Superior temporal gyrus (tissue), 1 donor: ENCODE measurements around the gene CCDC27.

Experiments used
- DNase-seq: peaks from one replicate; pipeline ENCODE4 v3.0.0-alpha.2; 2016; ENCODE audit errors: extremely low spot score

Gene CCDC27

GRCh38 chr1:3718764-3719163 is 33.5 kb upstream of the CCDC27 start:
- DNase-seq, result no peak

- no peak for DNase-seq
Observed at GRCh38 chr1:3721955-3722465, 30.2 kb upstream of the CCDC27 start.

GRCh38 chr1:3722846-3723245 is 29.4 kb upstream of the CCDC27 start:
- no peak for DNase-seq

GRCh38 chr1:3724416-3725030 is 27.7 kb upstream of the CCDC27 start:
- peak; percentile 91 for DNase-seq

GRCh38 chr1:3725366-3725765 is 26.9 kb upstream of the CCDC27 start:
- no peak for DNase-seq

GRCh38 chr1:3727042-3727824 is 25.0 kb upstream of the CCDC27 start:
- peak; percentile 61 for DNase-seq

GRCh38 chr1:3727825-3728776 is 24.1 kb upstream of the CCDC27 start:
- DNase-seq, result no peak

GRCh38 chr1:3729594-3730542 is 22.4 kb upstream of the CCDC27 start:
- no peak for DNase-seq

- no peak for DNase-seq
Observed at GRCh38 chr1:3730543-3731247, 21.6 kb upstream of the CCDC27 start.

GRCh38 chr1:3731583-3732433 is 20.4 kb upstream of the CCDC27 start:
- no peak for DNase-seq

GRCh38 chr1:3732434-3733093 is 19.7 kb upstream of the CCDC27 start:
- DNase-seq, result no peak

GRCh38 chr1:3733094-3733882 is 19.0 kb upstream of the CCDC27 start:
- no peak for DNase-seq

GRCh38 chr1:3733883-3734589 is 18.2 kb upstream of the CCDC27 start:
- no peak for DNase-seq

GRCh38 chr1:3734602-3735001 is 17.6 kb upstream of the CCDC27 start:
- DNase-seq, result no peak

- no peak for DNase-seq
Observed at GRCh38 chr1:3735027-3735681, 17.1 kb upstream of the CCDC27 start.

GRCh38 chr1:3735688-3736087 is 16.6 kb upstream of the CCDC27 start:
- no peak for DNase-seq

GRCh38 chr1:3736131-3736561 is 16.1 kb upstream of the CCDC27 start:
- DNase-seq, result no peak
